OCI-LY7 (cell line): Measurements from ENCODE around the gene POR.

Experiments
- EZH2phosphoT487 ChIP-seq: fragments of 200-600 bp; sonication (generic); IDR thresholded peaks from 2 replicates; pipeline ENCODE4 v1.6.1; 2018; ENCODE audit warnings: low read depth, borderline replicate concordance, mild to moderate bottlenecking, mixed run types, antibody characterized with exemption, low read length, moderate library complexity, mixed read lengths
- TF ChIP-seq, protein P1 (sequence below): fragments of 200-600 bp; sonication (generic); conservative IDR thresholded peaks from 2 replicates; pipeline ENCODE4 v1.5.1; 2014; ENCODE audit warnings: mild to moderate bottlenecking, antibody characterized with exemption, low read length, moderate library complexity, mixed read lengths

GRCh38 chr7:75969182-75969581 is 54.2 kb downstream of the POR start:
- TF ChIP-seq, protein P1, sequence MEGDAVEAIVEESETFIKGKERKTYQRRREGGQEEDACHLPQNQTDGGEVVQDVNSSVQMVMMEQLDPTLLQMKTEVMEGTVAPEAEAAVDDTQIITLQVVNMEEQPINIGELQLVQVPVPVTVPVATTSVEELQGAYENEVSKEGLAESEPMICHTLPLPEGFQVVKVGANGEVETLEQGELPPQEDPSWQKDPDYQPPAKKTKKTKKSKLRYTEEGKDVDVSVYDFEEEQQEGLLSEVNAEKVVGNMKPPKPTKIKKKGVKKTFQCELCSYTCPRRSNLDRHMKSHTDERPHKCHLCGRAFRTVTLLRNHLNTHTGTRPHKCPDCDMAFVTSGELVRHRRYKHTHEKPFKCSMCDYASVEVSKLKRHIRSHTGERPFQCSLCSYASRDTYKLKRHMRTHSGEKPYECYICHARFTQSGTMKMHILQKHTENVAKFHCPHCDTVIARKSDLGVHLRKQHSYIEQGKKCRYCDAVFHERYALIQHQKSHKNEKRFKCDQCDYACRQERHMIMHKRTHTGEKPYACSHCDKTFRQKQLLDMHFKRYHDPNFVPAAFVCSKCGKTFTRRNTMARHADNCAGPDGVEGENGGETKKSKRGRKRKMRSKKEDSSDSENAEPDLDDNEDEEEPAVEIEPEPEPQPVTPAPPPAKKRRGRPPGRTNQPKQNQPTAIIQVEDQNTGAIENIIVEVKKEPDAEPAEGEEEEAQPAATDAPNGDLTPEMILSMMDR, result no peak
- TF ChIP-seq EZH2phosphoT487, result no peak
